HG03342 (cell line): Measurements from ENCODE around the gene MYOG.

Experiments used
- ATAC-seq: cut with Tn5 transposase; IDR thresholded peaks from one replicate; pipeline ENCODE4 v1.9.1; 2021; ENCODE audit warnings: mild to moderate bottlenecking, moderate library complexity; ENCODE audit not compliant: unreplicated experiment

Gene MYOG

DNA sequence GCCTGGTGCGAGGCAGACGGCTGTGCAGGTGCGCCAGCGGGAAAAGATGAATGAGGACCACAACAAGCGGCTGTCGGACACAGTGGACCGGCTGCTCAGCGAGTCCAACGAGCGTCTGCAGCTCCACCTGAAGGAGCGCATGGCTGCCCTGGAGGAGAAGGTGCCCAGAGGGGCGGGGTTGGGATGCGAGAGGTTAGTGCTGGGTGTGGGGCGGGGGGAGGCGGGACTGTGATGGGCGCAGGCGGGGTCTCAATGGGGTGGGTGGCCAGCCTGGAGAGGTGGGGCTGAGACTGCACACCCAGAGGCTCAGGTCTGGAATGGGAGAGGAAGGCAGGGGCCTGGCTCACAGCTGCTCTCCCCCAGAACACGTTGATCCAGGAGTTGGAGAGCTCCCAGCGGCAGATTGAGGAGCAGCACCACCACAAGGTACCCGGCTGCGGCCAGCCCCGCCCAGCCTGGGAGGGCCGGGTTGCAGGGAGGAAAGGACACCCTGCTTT, 37.2 kb downstream of the MYOG start:
- no peak for ATAC-seq

DNA sequence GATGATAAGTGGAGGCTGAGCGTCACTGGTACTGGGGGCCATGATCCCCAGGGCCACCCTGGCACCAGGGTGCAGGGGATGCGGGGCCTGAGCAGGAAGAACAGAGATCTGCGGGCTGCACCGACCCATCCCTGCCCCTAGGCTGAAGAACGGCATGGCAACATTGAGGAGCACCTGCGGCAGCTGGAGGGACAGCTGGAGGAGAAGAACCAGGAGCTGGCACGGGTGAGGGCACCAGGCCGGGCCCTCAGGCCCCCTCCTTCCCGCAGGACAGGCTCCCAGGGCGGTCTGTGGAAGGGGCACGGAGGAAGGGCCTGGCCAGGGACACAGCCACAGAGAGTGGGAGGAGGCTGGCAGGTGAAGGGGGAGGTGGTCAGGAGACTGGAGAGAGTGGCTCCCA, 37.7 kb downstream of the MYOG start:
- no peak for ATAC-seq

GRCh38 chr1:203046984-203047630, 38.7 kb downstream of the MYOG start:
- no peak for ATAC-seq

- no peak for ATAC-seq
These were observed 39.8 kb downstream of the MYOG start for GRCh38 chr1:203045821-203046594.

DNA sequence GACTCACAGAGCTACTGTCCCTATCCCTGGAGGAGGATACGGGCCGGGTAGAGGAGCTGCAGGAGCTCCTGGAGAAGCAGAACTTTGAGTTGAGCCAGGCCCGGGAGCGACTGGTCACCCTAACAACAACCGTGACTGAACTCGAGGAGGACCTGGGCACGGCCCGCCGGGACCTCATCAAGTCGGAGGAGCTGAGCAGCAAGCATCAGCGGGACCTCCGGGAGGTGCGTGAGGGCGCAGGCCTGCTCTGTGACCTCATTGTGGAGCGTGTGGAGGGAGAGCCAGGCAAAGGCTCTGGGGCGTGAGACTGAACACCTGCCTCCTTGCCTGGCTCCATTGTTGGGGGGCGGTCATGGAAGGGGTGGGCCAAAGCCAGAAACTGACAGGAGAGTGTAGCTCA, 40.5 kb downstream of the MYOG start:
- ATAC-seq: no peak

- no peak for ATAC-seq
These were observed 41.1 kb downstream of the MYOG start for GRCh38 chr1:203044546-203045250.

DNA sequence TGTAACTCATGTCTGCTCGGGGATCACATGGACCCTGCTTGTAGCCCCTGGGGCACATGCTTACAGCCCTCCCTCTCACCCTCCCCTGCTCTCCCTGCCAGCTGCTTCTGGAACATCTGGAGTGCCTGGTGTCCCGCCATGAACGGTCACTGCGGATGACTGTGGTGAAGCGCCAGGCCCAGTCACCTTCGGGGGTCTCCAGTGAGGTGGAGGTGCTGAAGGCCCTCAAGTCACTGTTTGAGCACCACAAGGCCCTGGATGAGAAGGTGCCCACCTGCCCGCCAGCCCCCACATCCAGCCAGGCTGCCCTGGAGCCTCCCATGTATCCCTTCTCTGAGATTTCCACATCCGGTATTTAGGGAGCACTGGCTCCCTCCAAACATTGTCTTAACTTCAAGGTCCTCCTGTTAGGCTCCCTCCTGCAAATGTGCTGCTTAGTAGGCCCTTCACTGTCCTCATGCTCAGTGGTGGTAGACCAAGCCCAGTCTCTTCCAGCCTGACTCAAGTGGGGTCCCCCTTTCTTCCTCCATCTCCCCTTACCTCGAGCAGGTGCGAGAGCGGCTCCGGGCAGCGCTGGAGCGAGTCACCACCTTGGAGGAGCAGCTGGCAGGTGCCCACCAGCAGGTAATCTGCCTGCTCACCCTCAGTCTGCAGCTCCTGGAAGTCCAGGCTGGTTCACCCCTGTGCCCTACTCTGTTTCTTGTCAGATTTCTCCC, 41.8 kb downstream of the MYOG start:
- no peak for ATAC-seq

DNA sequence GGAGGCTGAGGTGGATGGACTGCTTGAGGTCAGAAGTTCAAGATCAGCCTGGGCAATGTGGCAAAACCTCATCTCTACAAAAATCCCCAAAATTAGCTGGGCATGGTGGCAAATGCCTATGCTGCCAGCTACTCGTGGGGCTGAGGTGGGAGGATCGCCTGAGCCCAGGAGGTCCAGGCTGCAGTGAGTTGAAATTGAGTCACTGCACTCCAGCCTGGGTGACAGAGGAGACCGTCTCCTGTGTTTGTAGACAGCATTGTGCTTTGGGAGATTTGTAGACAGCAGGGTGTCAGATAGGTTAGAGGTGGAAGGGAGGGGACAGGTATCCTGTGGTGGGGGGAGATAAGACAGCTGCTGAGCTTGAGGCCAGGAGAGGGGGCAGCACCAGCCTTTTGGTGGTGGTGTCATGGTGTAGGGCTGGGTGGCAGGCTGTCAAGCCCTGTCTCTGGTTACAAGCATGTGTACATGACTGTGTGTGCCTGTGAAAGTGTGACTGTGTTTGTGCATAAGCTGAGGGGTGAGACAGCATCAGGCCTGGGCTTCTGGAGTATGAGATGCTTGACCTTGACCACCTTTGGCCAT, 44.4 kb downstream of the MYOG start:
- ATAC-seq: no peak

DNA sequence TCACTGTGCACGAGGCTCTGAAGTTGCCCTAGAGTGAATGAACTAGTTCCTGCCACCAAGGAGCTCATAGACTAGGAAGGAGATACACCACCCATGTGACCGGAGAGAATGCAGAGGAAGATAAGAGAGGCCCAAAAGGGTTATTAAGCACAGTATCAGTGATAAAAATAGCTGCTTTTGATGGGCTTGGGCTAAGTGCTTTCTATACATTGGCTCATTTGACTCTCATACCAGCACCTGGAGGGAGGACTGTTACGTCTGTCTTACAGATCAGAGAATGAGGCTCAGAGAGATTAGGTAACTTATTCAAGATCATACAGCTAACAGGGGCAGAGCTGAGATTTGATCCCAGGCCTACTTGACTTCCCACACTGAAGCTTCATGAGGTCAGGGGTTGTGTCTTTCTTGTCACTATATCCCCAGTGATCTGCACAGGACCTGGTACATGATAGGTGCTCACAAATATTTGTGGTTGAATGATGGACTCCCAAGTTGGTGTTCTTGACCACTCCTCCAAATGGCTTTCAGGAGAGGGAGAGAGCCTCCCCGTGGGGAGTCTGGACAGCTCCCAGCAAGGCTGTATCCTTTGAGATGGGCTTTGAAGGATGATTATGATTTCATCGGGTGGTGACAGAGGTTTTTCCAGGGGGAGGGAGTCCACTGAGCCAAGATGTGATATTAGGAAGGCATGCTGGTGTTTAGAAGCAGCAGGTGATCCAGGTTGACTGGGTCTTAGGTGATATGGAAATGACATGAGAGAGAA, 45.1 kb downstream of the MYOG start:
- ATAC-seq: no peak

- ATAC-seq: no peak
These were observed 46.0 kb downstream of the MYOG start for GRCh38 chr1:203039609-203040512.

DNA sequence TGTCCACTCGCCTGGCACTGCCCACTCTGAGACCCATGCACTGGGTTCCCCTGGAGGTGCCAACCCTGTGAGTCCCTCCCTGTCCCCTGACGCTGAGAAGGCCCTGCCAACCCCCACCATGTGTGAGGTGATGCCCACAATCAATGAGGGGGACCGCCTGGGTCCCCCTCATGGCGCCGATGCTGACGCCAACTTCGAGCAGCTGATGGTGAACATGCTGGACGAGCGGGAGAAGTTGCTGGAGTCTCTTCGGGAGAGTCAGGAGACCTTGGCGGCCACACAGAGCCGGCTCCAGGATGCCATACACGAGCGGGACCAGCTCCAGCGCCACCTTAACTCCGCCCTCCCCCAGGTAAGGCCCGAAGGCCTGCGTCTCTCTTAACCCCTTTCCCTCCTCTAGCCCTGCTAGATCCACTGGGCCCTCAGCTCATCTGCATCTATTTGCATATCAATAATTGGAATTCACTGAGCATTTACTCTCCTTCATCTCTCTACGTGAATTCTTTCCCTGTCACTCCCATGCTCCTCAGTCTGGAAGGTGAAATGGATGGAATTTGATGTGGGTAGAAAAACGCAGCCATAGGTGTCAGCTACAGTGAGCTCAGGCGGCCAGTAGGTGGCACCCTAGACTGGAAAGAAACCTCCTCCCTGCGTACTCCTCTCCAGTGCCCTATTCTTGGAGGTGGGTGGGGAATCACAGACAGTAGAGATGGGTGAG, 46.8 kb downstream of the MYOG start:
- ATAC-seq: peak; percentile 46

DNA sequence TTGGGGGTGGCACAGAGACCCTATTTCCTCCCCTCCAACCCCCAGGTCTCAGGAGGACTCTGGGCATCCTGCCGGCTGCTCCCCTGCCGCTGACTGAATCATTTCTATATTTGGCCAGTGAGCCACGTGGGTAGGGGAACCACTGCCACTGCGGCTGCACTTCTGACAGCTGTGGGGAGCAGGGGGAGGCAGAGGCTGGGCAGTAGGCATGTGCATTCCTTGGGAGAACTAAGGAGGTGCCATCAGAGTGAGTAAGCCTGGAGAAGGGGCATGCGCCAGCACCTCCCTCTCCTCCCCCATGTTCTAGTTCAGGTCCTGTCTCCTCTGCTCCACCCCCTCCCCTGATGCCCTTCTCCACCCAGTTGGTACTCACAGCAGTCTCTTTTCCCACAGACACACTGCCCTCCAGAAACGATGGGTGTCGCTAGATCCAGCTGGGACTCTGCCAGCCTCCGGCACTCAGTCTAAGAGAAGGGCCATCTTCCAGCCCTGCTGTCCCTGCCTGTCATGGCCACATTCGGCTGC, 47.5 kb downstream of the MYOG start:
- no peak for ATAC-seq

DNA sequence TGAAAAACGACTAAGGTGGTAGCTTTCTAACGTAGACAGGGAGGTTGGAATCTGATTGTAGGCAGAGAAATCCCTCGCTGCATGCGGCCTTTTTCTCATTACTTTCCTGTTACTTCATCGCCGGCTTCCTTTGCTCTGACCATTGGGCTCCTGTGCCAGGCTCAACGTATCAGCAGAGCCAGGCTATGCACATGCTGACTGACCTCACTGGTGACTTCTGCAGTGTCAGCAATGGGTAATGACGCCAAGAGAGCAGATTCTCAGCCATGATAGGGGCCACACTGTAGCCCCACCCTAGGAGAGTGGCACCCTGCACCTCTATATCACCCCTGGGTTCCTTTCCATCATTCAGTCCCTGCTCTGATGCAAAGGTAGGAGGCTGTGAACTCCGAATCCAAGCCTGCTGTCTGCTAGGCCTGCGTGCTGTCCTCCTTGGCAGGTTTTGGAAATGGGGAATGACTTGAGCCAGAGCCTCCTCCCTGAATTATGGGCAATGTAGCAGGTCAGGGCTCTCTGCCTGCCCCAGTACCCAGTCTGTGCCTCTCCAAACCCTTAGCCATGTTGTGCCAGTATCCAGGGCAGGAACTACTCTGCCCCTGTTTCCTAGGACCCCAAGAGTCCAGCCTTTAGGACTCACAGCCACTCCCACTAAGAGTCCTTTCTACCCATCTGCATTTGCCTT, 48.2 kb downstream of the MYOG start:
- ATAC-seq: no peak

DNA sequence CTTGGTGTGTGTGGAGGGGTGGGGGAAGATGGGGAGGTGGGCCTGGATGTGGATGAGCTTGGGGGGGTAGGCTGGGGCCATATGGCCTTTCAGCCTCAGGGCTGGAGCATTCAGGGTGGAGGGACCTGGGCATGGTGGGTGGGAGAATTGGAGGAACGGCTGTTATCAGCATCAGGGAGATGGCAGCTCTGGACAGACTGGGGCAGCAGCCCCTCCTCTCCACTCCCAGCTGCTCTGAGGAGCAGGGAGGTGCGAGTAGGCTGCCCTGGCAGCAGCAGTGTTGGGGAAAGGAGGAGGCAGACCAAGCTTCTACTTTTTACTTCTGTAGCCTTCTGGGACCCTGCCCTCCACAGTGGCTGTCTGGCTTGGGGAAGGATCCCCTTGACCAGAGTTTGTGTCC, 49.3 kb downstream of the MYOG start:
- no peak for ATAC-seq

- ATAC-seq: no peak
These were observed 49.7 kb downstream of the MYOG start for GRCh38 chr1:203036135-203036534.

DNA sequence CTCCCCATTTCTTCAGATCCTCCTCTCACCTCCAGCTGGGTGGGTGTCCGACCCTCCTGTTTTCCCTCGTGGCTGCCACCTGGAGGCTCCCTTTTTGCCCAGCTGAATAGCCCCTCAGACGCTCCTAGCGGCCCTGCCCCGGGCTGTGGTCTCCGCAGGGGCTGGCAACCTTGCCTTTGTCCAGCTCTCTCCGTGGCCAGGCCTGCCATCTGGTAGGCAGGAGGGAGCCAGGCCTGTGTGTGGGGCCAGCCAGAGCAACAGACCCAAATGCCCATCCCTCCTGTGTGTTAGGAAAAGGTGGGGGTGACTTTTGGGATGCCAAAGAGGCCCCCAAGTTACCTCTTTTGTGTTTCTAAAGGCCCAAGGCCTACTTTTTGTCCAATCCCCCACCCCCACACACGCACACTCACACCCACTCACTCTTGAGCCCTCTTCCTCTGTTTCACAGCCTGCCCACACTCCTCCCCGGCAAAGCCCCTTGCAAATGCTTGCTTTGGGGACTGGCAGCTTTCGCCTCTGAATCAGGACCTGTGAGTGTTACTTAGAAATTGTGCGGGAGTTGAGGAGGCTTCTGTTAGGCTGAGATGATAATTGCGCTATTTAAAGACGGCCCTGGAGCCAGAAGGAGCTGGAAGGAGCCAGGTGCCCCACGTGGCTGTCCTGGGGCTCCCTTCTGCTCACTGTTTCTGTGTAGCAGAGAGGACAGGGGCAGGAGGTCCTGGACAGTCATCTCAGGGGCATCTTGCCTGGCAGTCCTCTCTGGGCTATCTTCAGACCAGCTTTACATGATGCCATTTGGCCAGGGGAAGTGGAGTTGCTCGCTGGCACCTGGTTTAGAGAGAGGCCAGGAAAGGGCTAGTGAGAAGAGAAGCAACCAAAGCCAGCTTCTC, 50.5 kb downstream of the MYOG start:
- ATAC-seq: no peak
